ENCODE results near the gene PCDHB14.

GRCh38 chr5:141175933-141176332 lies 47.2 kb upstream of the PCDHB14 start:
- TF ChIP-seq CTCF (IDR thresholded peaks at IDR 0.05) (no peak), EP300 (IDR thresholded peaks at IDR 0.05; ENCODE audit: low read depth) (no peak)

Measured in transverse colon (tissue), 3 donors.